Chondrocyte (in vitro differentiated cells): ENCODE measurements around the gene DHRSX. TPM values are rescaled to one million over a fixed set of nuclear protein-coding genes. Genes with fewer than 3 reads are reported as not detected.

ENCODE experiments used
- DNase-seq: peaks from one replicate; pipeline ENCODE4 v3.0.0; 2021; ENCODE audit warnings: mixed read lengths, low spot score
- H3K27ac Mint-ChIP-seq: one replicate; pipeline ENCODE4 v1.8.0; 2021; ENCODE audit warnings: mild to moderate bottlenecking, moderate library complexity, mixed read lengths; ENCODE audit not compliant: unreplicated experiment
- H3K27me3 Mint-ChIP-seq: 2 replicates; pipeline ENCODE4 v1.8.0; 2021; ENCODE audit warnings: low read depth, mixed read lengths
- H3K36me3 Mint-ChIP-seq: 2 replicates; pipeline ENCODE4 v1.8.0; 2021; ENCODE audit warnings: low read depth, mixed read lengths
- H3K4me1 Mint-ChIP-seq: 2 replicates; pipeline ENCODE4 v1.8.0; 2021; ENCODE audit warnings: low read depth, mild to moderate bottlenecking, mixed read lengths
- H3K4me3 Mint-ChIP-seq: one replicate; pipeline ENCODE4 v1.8.0; 2021; ENCODE audit warnings: mild to moderate bottlenecking, moderate library complexity, mixed read lengths; ENCODE audit not compliant: unreplicated experiment
- H3K9me3 Mint-ChIP-seq: 2 replicates; pipeline ENCODE4 v1.8.0; 2021; ENCODE audit warnings: low read depth, mixed read lengths
- CTCF ChIP-seq: fragments of 200-600 bp; sonication (generic); IDR thresholded peaks from 2 replicates; pipeline ENCODE4 v1.5.0; 2021; ENCODE audit warnings: antibody characterized with exemption, mild to moderate bottlenecking, moderate library complexity
- total RNA-seq: library from RNA; stranded (reverse); gene quantifications from 3 replicates; pipeline ENCODE4 v1.2.1, GENCODE V29; 2021

DHRSX gene
- total RNA-seq, 1 donor from 2014 or later, result 35.2 TPM

GRCh38 chrX:2451501-2452316, 49.1 kb downstream of the DHRSX start:
- Mint-ChIP-seq H3K4me1 (peaks cover 23% of the 10 kb centered on the region), H3K27me3 (no peaks in the 10 kb centered on the region), H3K4me3 (peak overlapping the region; percentile 40), H3K9me3 (peaks cover 3% of the 10 kb centered on the region), H3K36me3 (peaks cover 3% of the 10 kb centered on the region), H3K27ac (peak overlapping the region; percentile 92)
- no peak for TF ChIP-seq CTCF
- peak; percentile 44 for DNase-seq

- TF ChIP-seq CTCF, result no peak
- H3K27ac Mint-ChIP-seq, result peak overlapping the region; percentile 41
- peak; percentile 4 for DNase-seq
- H3K27me3 Mint-ChIP-seq, result no peaks in the 10 kb centered on the region
- no peak overlapping the region for H3K4me3 Mint-ChIP-seq
- peaks cover 23% of the 10 kb centered on the region for H3K4me1 Mint-ChIP-seq
- H3K9me3 Mint-ChIP-seq, result peaks cover 3% of the 10 kb centered on the region
- H3K36me3 Mint-ChIP-seq, result peaks cover 3% of the 10 kb centered on the region
Measured at GRCh38 chrX:2450681-2451080, 50.1 kb downstream of the DHRSX start.

- Mint-ChIP-seq H3K27ac (no peak overlapping the region), H3K27me3 (no peaks in the 10 kb centered on the region), H3K9me3 (peaks cover 3% of the 10 kb centered on the region), H3K4me1 (peaks cover 23% of the 10 kb centered on the region), H3K36me3 (peaks cover 3% of the 10 kb centered on the region), H3K4me3 (no peak overlapping the region)
- TF ChIP-seq CTCF, result no peak
- peak; percentile 26 for DNase-seq
Measured at GRCh38 chrX:2449135-2449886, 51.5 kb downstream of the DHRSX start.

GRCh38 chrX:2447484-2447883, 53.3 kb downstream of the DHRSX start:
- Mint-ChIP-seq H3K9me3 (peaks cover 3% of the 10 kb centered on the region), H3K27ac (no peak overlapping the region), H3K27me3 (no peaks in the 10 kb centered on the region), H3K36me3 (peaks cover 3% of the 10 kb centered on the region), H3K4me1 (peaks cover 23% of the 10 kb centered on the region), H3K4me3 (no peak overlapping the region)
- DNase-seq, result no peak
- TF ChIP-seq CTCF, result no peak

- Mint-ChIP-seq H3K4me1 (peaks cover 21% of the 10 kb centered on the region), H3K4me3 (no peak overlapping the region), H3K36me3 (peaks cover 3% of the 10 kb centered on the region), H3K9me3 (peaks cover 3% of the 10 kb centered on the region), H3K27ac (no peak overlapping the region), H3K27me3 (no peaks in the 10 kb centered on the region)
- TF ChIP-seq CTCF, result no peak
- no peak for DNase-seq
Measured at GRCh38 chrX:2446815-2447214, 54.0 kb downstream of the DHRSX start.
